Keratinocyte (primary cell): ENCODE measurements around the gene PDE1A. TPM values are rescaled to one million over a fixed set of nuclear protein-coding genes. Genes with fewer than 3 reads are reported as not detected.

Experiments
- DNase-seq: peaks from one replicate; pipeline ENCODE4 v3.0.0-alpha.2; 2011; ENCODE audit warnings: low read depth, missing footprints, low spot score
- FAIRE-seq: peaks from 2 replicates; lab custom pipeline; 2011; peaks lifted over from hg19 to GRCh38; lab: Jason Lieb, UNC
- H2AFZ ChIP-seq: 2 replicates; pipeline ENCODE4 v1.6.0; 2012; ENCODE audit warnings: low read length, control low read depth, inconsistent platforms; ENCODE audit not compliant: control insufficient read depth
- H3K27ac ChIP-seq: 2 replicates; pipeline ENCODE4 v1.5.1; 2011; ENCODE audit warnings: low read length; ENCODE audit not compliant: control insufficient read depth, insufficient read depth
- H3K27me3 ChIP-seq: 3 replicates; pipeline ENCODE4 v1.6.0; 2011; ENCODE audit warnings: low read length; ENCODE audit not compliant: control insufficient read depth, insufficient read depth; ENCODE audit errors: extremely low read depth
- H3K36me3 ChIP-seq, 2 experiments: 2 replicates in 1 of 2; 3 replicates in 1 of 2; pipeline ENCODE4 v1.5.1; 2011; ENCODE audit warnings: low read length in 2 of 2, mild to moderate bottlenecking in 1 of 2; ENCODE audit not compliant: control insufficient read depth in 2 of 2, insufficient read depth in 2 of 2; ENCODE audit errors: extremely low read depth in 1 of 2
- H3K4me1 ChIP-seq: 3 replicates; pipeline ENCODE4 v1.5.1; 2011; ENCODE audit warnings: low read length; ENCODE audit not compliant: control insufficient read depth, insufficient read depth; ENCODE audit errors: extremely low read depth
- H3K4me2 ChIP-seq: 3 replicates; pipeline ENCODE4 v1.6.0; 2011; ENCODE audit warnings: low read depth, low read length; ENCODE audit not compliant: control insufficient read depth, insufficient read depth; ENCODE audit errors: extremely low read depth
- H3K4me3 ChIP-seq, 3 experiments: fragments of 200-600 bp in 1 of 3; sonication (generic) in 1 of 3; 2 replicates in 2 of 3; 3 replicates in 1 of 3; pipeline ENCODE4 v1.5.1; 2011 to 2016; ENCODE audit warnings: low read length in 3 of 3, mild to moderate bottlenecking in 3 of 3, control low read depth in 2 of 3, inconsistent platforms in 1 of 3, low read depth in 1 of 3, mixed read lengths in 1 of 3, mixed run types in 1 of 3, moderate library complexity in 1 of 3; ENCODE audit not compliant: control insufficient read depth in 2 of 3, insufficient read depth in 2 of 3; ENCODE audit errors: extremely low read depth in 1 of 3
- H3K79me2 ChIP-seq: 2 replicates; pipeline ENCODE4 v1.6.0; 2012; ENCODE audit warnings: low read length; ENCODE audit not compliant: control insufficient read depth, insufficient read depth
- H3K9ac ChIP-seq: 3 replicates; pipeline ENCODE4 v1.6.0; 2011; ENCODE audit warnings: low read length; ENCODE audit not compliant: control insufficient read depth, insufficient read depth; ENCODE audit errors: extremely low read depth
- H3K9me1 ChIP-seq: 3 replicates; pipeline ENCODE4 v1.6.0; 2011; ENCODE audit warnings: low read length; ENCODE audit not compliant: control insufficient read depth, insufficient read depth; ENCODE audit errors: extremely low read depth
- H3K9me3 ChIP-seq: 2 replicates; pipeline ENCODE4 v1.5.1; 2012; ENCODE audit warnings: low read depth, low read length; ENCODE audit not compliant: control insufficient read depth
- H4K20me1 ChIP-seq: 3 replicates; pipeline ENCODE4 v1.6.0; 2011; ENCODE audit warnings: low read length; ENCODE audit not compliant: control insufficient read depth, insufficient read depth; ENCODE audit errors: extremely low read depth
- EZH2 ChIP-seq: IDR thresholded peaks from one replicate; pipeline ENCODE4 v1.6.1; 2012; ENCODE audit warnings: inconsistent platforms, mild to moderate bottlenecking, low read length, moderate library complexity
- dilution Hi-C: fragments of 300-500 bp; cut with MboI; formaldehyde crosslinking; loops from one replicate; pipeline ENCODE4 v1.7.0; 2020; ENCODE audit warnings: low sequenced_read_pairs; ENCODE audit not compliant: extremely low pct_ligation_motif_present
- polyA plus RNA-seq, 5 experiments: library from polyadenylated mRNA; depleted of rRNA in 3 of 5; stranded (reverse) in 3 of 5; stranded (forward) in 1 of 5; unstranded in 1 of 5; fragments of >200 nt; gene quantifications; 1 replicate in 1 of 5; 2 replicates in 3 of 5; 3 replicates in 1 of 5; pipeline versions ENCODE4 v1.2.1 to v1.2.3, GENCODE V29; 2011 to 2012; ENCODE audit warnings: missing spikeins in 2 of 5, low read depth in 1 of 5, low replicate concordance in 1 of 5
- TF ChIP-seq, protein P1 (sequence below), 3 experiments: IDR thresholded peaks in 1 of 3; conservative IDR thresholded peaks in 1 of 3; optimal IDR thresholded peaks in 1 of 3; 2 replicates in 2 of 3; 3 replicates in 1 of 3; pipeline versions ENCODE3 to v1.5.1; 2011; ENCODE audit warnings: low read length in 3 of 3, mild to moderate bottlenecking in 3 of 3, moderate library complexity in 2 of 3, control low read depth in 1 of 3, inconsistent platforms in 1 of 3; ENCODE audit not compliant: insufficient read depth in 2 of 3; ENCODE audit errors: extremely low read depth in 1 of 3

PDE1A gene
- polyA plus RNA-seq, 1 donor (not counting 4 experiments of a cell fraction or from before 2014, with no cell fraction given), result 0.10 TPM

DNA sequence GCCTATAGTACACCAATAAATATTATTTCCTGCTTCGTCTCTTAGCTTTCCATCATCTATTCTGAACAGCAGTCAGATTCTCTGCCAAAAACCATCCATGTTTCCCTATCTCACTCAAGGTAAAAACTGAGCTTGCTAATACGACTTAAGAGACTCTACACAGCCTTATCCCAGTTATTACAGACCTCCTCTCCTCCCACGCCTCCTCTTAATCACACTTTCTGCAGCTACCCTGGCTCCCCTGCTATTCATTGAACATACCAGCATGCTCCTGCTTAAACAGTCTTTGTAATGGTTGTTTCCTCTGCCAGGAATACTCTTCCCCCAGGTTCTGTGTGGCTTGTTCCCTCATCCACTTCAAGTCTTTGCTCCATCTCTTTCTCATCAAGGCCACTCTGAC, 81.5 kb downstream of the PDE1A start:
- H3K9me1 ChIP-seq, result no peaks in the 10 kb centered on the region
- FAIRE-seq, result no peak

DNA sequence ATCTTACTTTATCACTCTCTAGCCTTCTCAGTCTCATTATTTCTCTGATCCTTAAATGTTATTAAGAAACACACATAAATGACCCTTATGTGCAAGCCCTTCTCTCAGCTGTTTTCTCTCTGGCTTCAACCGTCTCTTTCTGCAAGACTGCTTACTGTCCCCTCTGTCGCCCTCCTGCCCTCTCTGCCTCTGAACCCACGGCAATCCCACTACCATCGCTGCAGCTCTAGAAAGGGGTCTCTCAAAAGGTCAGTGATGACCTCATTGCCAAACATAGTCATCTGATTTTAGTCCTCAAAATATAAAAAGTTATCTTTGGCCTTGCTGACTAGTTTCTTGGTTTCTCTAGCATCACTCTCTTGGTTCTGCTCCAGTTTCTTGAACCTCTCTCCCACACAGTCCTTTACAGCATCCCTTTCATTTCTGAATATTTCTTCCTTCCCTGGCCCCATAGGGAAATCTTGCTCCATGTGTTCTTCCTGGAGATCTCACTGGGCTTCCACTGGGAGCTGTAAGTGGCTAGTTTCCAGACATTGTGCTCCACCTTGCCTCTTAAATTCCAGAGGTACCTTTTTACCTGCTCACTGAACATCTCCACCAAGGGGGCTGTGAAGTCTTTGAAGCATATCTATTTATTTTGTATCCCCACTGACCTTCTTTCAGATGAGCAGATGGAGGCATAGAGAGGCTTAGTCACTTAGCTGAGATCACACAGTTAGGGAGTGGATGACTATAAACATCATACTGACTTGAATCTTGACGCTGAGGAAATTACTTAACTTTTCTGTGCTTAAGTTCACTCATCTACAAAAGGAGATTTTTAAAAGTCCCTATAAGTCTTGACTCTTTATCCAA, 96.2 kb downstream of the PDE1A start:
- TF ChIP-seq, protein P1, sequence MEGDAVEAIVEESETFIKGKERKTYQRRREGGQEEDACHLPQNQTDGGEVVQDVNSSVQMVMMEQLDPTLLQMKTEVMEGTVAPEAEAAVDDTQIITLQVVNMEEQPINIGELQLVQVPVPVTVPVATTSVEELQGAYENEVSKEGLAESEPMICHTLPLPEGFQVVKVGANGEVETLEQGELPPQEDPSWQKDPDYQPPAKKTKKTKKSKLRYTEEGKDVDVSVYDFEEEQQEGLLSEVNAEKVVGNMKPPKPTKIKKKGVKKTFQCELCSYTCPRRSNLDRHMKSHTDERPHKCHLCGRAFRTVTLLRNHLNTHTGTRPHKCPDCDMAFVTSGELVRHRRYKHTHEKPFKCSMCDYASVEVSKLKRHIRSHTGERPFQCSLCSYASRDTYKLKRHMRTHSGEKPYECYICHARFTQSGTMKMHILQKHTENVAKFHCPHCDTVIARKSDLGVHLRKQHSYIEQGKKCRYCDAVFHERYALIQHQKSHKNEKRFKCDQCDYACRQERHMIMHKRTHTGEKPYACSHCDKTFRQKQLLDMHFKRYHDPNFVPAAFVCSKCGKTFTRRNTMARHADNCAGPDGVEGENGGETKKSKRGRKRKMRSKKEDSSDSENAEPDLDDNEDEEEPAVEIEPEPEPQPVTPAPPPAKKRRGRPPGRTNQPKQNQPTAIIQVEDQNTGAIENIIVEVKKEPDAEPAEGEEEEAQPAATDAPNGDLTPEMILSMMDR (optimal IDR thresholded peaks at IDR 0.05 in 1 of 3, IDR thresholded peaks at IDR 0.05 in 1 of 3, conservative IDR thresholded peaks at IDR 0.05 in 1 of 3; ENCODE audit: extremely low read depth in 1 of 3, insufficient read depth in 2 of 3, low read length in 3 of 3), result no peak
- TF ChIP-seq EZH2, result no peak
- H3K27ac ChIP-seq, result no peak overlapping the region
- FAIRE-seq, result no peak

More for the DNA sequence above, 81.5 kb downstream of the PDE1A start:
- Histone ChIP-seq H3K27ac (no peak overlapping the region), H3K9me3 (no peaks in the 10 kb centered on the region), H3K79me2 (no peaks in the 10 kb centered on the region), H3K4me3 (no peak overlapping the region), H3K4me1 (no peaks in the 10 kb centered on the region), H3K9ac (no peak overlapping the region), H2AFZ (no peak overlapping the region), H3K27me3 (no peaks in the 10 kb centered on the region), H3K4me2 (no peak overlapping the region), H3K36me3 (no peaks in the 10 kb centered on the region), H4K20me1 (no peaks in the 10 kb centered on the region)
- TF ChIP-seq, protein P1 (optimal IDR thresholded peaks at IDR 0.05 in 1 of 3, IDR thresholded peaks at IDR 0.05 in 1 of 3, conservative IDR thresholded peaks at IDR 0.05 in 1 of 3; ENCODE audit: extremely low read depth in 1 of 3, insufficient read depth in 2 of 3, low read length in 3 of 3), result no peak
- no peak for TF ChIP-seq EZH2
- DNase-seq, result no peak
- dilution Hi-C loops, result no loop called here

More for the DNA sequence above, 96.2 kb downstream of the PDE1A start:
- Histone ChIP-seq H3K4me3 (no peak overlapping the region), H3K9ac (no peak overlapping the region), H3K4me2 (no peak overlapping the region), H3K4me1 (no peaks in the 10 kb centered on the region), H4K20me1 (no peaks in the 10 kb centered on the region), H3K27me3 (no peaks in the 10 kb centered on the region), H3K79me2 (no peaks in the 10 kb centered on the region), H3K9me3 (no peaks in the 10 kb centered on the region), H2AFZ (no peak overlapping the region), H3K36me3 (no peaks in the 10 kb centered on the region), H3K9me1 (no peaks in the 10 kb centered on the region)
- DNase-seq, result no peak
- dilution Hi-C loops, result no loop called here
